PFSK-1 (cell line): Measurements from ENCODE around the gene STIM1.

Source experiments
- POLR2AphosphoS5 ChIP-seq: IDR thresholded peaks from 2 replicates; pipeline ENCODE4 v1.6.1; 2012; ENCODE audit warnings: low read depth, mild to moderate bottlenecking, control low read depth, low read length, moderate library complexity
- TF ChIP-seq, protein P1 (sequence below), 2 experiments: IDR thresholded peaks; 2 replicates each; pipeline versions ENCODE4 v1.6.1 to v1.8.0; 2011 to 2012; ENCODE audit warnings: low read depth in 2 of 2, low read length in 2 of 2, control low read depth in 1 of 2, inconsistent platforms in 1 of 2, mild to moderate bottlenecking in 1 of 2, moderate library complexity in 1 of 2; ENCODE audit not compliant: insufficient read depth in 1 of 2

DNA sequence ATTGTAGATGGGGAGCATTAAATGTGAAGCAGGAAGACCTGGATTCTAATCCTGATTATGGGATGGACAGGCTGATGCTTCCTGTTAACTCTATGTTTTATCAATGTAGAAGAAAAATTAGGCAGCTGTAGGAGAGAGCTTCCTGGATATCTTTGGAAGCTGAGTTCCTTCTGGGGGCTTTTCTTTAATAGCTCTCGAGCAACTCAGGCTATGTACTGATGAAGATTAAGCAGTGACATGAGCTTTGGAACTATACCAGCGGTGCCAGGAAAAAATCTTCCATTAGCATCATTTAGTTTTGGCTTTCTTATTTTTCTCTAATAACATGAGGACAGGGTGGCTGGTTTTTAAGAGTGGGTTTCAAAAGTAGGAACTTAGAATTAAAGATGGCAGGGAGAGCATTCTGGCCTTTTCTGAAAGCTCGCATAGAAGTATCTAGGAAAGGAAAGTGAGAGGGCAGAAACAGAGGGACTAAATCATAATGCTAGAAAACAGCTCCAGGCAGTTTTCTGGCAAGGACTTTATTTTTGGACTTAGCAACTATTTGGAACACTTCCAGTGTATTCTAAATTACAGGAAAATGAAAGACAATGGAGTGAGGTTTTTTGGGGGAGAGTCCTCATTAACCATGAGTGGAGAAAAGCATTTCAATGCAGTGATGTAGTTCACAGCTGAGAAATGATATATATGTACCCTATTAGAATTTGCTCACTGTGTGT, 169.9 kb downstream of the STIM1 start:
- no peak for TF ChIP-seq POLR2AphosphoS5
- TF ChIP-seq, protein P1, sequence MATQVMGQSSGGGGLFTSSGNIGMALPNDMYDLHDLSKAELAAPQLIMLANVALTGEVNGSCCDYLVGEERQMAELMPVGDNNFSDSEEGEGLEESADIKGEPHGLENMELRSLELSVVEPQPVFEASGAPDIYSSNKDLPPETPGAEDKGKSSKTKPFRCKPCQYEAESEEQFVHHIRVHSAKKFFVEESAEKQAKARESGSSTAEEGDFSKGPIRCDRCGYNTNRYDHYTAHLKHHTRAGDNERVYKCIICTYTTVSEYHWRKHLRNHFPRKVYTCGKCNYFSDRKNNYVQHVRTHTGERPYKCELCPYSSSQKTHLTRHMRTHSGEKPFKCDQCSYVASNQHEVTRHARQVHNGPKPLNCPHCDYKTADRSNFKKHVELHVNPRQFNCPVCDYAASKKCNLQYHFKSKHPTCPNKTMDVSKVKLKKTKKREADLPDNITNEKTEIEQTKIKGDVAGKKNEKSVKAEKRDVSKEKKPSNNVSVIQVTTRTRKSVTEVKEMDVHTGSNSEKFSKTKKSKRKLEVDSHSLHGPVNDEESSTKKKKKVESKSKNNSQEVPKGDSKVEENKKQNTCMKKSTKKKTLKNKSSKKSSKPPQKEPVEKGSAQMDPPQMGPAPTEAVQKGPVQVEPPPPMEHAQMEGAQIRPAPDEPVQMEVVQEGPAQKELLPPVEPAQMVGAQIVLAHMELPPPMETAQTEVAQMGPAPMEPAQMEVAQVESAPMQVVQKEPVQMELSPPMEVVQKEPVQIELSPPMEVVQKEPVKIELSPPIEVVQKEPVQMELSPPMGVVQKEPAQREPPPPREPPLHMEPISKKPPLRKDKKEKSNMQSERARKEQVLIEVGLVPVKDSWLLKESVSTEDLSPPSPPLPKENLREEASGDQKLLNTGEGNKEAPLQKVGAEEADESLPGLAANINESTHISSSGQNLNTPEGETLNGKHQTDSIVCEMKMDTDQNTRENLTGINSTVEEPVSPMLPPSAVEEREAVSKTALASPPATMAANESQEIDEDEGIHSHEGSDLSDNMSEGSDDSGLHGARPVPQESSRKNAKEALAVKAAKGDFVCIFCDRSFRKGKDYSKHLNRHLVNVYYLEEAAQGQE (IDR thresholded peaks at IDR 0.05; ENCODE audit: insufficient read depth in 1 of 2, low read depth in 2 of 2, low read length in 2 of 2) = no peak
